Stimulated activated CD8-positive, alpha-beta memory T cell treated with anti-CD3 and anti-CD28 coated beads, Interleukin-12 subunit alpha, Interleukin-12 subunit beta, amount 100 ng/mL, for 4 hours (primary cell): ENCODE measurements around the gene CXCL10.
"Not testable (repeated sequence)": the region's sequence is repeated elsewhere in the genome, so short reads cannot be mapped to it uniquely, and the experiment has no call there.

Experiments
- DNase-seq: peaks from one replicate; pipeline ENCODE4 v3.0.0-alpha.2; 2020; ENCODE audit warnings: low read depth

Gene CXCL10

GRCh38 chr4:76023389-76023788, at the start of gene CXCL10:
Gene CXCL10 (minus strand): TSS chr4:76023497. CDS start chr4:76023431, 66 bp downstream.
- no peak for DNase-seq

GRCh38 chr4:76072760-76073159, 49.5 kb upstream of the CXCL10 start:
- DNase-seq, result no peak

- DNase-seq, result peak; percentile 16
Measured at GRCh38 chr4:76067652-76068286, 44.5 kb upstream of the CXCL10 start.

GRCh38 chr4:76066546-76066945, 43.2 kb upstream of the CXCL10 start:
- no peak for DNase-seq

GRCh38 chr4:76061982-76062381, 38.7 kb upstream of the CXCL10 start:
- no peak for DNase-seq

- no peak for DNase-seq
Measured at GRCh38 chr4:76061421-76061820, 38.1 kb upstream of the CXCL10 start.

GRCh38 chr4:76060506-76060905, 37.2 kb upstream of the CXCL10 start:
- DNase-seq, result no peak

GRCh38 chr4:76059750-76060149, 36.5 kb upstream of the CXCL10 start:
- DNase-seq, result no peak

- no peak for DNase-seq
Measured at GRCh38 chr4:76058888-76059426, 35.7 kb upstream of the CXCL10 start.

- DNase-seq, result no peak
Measured at GRCh38 chr4:76058302-76058701, 35.0 kb upstream of the CXCL10 start.

- no peak for DNase-seq
Measured at GRCh38 chr4:76055421-76055820, 32.1 kb upstream of the CXCL10 start.

- DNase-seq, result no peak
Measured at GRCh38 chr4:76055016-76055415, 31.7 kb upstream of the CXCL10 start.

GRCh38 chr4:76053730-76054129, 30.4 kb upstream of the CXCL10 start:
- DNase-seq, result no peak

- not testable (repeated sequence) for DNase-seq
Measured at GRCh38 chr4:76050560-76051050, 27.3 kb upstream of the CXCL10 start.

GRCh38 chr4:76049860-76050416, 26.6 kb upstream of the CXCL10 start:
- DNase-seq, result not testable (repeated sequence)

- DNase-seq, result not testable (repeated sequence)
Measured at GRCh38 chr4:76044686-76045085, 21.4 kb upstream of the CXCL10 start.

- not testable (repeated sequence) for DNase-seq
Measured at GRCh38 chr4:76043306-76043705, 20.0 kb upstream of the CXCL10 start.

- DNase-seq, result not testable (repeated sequence)
Measured at GRCh38 chr4:76042241-76042998, 19.1 kb upstream of the CXCL10 start.

GRCh38 chr4:76036855-76037254, 13.6 kb upstream of the CXCL10 start:
- DNase-seq, result no peak

GRCh38 chr4:76035799-76036380, 12.6 kb upstream of the CXCL10 start, which contains the start of gene CXCL11:
Gene CXCL11 (minus strand): TSS chr4:76036070. CDS start chr4:76035987, 83 bp downstream.
- no peak for DNase-seq

GRCh38 chr4:76035141-76035540, 11.8 kb upstream of the CXCL10 start:
- DNase-seq, result no peak

- no peak for DNase-seq
Measured at GRCh38 chr4:76029300-76029699, 6.0 kb upstream of the CXCL10 start.
